ENCODE data around the gene WDR93.

The WDR93 gene

DNA sequence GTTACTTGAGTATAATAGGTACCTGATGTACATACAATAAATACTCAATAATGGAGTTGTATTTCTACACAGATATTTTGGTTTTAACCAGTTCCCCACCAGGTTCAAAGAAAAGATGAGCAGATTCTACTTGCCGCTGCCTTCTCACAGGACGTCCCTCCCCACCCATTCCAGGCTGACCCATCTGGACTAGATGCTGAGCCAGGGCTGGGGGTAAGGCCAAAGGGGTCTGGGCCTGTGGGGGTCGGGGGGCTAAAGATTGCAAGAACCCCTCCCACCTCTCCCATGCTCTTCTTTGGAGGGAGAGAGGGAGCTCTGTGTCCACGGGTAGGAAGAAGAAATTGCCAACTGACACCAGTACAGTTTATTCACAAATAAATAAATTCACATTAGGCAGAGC lies 58.9 kb downstream of the WDR93 start:
- DNase-seq (ENCODE audit: low read depth) = no peak

DNA sequence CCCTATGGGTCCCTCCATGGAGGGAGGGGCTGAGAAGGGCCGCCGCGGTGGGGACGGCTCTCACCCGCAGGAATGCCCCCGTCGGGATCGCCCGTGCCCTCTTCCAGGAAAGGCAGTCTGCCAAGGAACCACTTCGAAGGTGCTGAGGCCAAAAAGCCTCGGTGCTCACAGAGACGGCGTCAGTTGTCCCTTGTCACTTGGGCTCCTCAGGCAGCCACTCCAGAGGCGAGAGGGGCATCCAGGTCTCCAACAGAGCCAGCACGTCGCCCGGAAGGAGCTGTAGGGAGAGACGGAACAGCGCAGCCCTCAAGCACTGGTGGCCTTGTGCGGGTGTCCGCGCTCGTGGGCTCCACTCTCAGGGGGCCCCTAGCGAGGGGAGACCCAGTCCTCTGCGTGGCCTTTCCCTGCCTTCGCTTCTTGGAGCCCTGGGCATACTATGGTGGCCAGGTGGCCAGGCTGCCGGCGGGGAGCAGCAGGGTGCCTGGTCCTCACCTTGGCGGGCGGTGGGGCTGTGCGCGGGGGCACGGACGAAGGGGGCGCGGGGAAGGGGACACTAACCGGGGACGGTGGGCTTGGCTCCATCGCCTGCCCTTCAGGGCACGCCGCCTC lies 59.4 kb downstream of the WDR93 start:
- no peak for DNase-seq (ENCODE audit: low read depth)

DNA sequence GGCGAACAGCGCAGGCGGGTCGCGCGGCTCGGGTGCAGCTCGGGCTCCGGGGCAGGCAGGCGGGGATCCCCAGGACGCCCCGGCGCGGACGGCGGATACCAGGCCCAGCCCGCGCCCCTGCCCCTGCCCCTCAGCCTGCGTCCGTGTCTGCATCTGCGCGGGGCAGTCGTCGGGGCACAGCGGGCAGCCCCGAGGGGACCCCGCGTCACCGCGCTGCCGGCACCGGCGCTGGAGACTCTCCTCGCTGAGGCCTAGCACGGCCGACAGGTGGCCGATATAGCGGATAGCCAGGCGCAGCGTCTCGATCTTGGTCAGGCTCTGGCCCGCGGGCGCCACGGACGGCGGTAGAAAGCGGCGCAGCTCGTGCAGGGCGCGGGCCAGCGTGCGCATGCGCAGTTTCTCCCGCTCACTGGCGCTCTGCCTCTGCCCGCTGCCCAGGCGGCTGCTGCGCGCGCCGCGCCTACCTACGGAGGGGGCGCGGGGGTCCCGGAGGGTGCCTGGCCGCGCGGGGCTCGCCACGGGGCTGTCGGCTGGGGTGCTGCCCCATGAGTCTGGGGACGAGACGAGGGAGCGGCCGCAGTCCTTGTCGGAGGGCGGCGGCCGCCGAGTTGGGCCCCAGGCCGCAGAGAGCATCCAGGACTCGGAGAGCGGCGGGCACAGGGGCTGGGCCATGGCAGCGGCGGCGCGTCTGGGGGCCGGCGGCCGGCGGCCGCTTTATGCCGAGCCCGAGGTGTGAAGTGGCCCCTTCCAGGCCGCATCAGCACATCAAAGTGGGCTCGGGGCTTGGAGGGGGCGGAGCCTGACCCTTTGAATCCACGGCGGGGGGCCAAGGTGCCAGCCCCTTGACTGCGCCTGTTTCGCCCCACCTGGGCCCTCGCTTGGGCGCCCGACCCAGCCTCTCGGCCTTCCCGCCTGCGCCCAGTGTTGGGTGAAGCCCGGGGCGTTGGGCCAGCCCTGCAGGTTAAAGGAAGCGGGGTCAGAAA lies 60.2 kb downstream of the WDR93 start, which contains the start of gene MESP1:
Gene MESP1, minus strand, starts transcription at position 690 of the 983 bp plus-strand sequence. Its CDS starts 18 bp downstream, at position 672.
- peak; percentile 83 for DNase-seq (ENCODE audit: low read depth)

DNA sequence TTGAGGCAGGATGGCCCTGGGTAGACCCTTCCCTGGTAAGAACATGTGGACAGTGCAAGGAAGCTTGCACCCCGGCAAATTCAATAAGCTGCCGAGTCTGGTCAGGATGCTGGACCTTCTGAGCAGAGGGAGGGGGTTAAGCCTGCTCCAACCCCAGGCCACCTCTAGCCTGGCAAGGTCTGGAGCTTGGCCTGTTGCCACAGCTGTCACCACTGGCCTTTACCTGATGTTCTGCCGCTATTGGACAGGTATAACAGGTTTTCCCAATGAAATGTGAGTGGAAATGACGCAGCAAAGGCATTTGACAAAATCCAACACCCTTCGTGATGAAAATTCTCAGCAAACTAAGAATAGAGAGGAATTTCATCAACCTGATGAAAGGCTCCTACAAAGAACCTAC lies 61.1 kb downstream of the WDR93 start:
- no peak for DNase-seq (ENCODE audit: low read depth)

DNA sequence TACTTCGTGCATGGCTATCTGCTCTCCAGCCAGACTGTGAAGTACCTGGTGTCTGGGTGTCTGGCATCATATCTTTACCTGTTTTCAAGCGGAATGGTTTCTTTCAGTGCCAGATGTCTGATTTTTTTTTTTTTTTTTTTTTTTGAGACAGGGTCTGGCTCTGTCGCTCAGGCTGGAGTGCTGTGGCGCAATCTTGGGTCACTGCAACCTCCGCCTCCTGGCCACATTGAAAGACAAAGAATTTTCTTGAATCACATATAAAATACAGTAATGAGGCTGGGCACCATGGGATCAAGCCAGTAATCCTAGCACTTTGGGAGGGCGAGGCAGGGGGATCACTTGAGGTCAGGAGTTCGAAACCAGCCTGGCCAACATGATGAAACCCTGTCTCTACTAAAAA lies 63.2 kb downstream of the WDR93 start:
- no peak for DNase-seq (ENCODE audit: low read depth)

DNA sequence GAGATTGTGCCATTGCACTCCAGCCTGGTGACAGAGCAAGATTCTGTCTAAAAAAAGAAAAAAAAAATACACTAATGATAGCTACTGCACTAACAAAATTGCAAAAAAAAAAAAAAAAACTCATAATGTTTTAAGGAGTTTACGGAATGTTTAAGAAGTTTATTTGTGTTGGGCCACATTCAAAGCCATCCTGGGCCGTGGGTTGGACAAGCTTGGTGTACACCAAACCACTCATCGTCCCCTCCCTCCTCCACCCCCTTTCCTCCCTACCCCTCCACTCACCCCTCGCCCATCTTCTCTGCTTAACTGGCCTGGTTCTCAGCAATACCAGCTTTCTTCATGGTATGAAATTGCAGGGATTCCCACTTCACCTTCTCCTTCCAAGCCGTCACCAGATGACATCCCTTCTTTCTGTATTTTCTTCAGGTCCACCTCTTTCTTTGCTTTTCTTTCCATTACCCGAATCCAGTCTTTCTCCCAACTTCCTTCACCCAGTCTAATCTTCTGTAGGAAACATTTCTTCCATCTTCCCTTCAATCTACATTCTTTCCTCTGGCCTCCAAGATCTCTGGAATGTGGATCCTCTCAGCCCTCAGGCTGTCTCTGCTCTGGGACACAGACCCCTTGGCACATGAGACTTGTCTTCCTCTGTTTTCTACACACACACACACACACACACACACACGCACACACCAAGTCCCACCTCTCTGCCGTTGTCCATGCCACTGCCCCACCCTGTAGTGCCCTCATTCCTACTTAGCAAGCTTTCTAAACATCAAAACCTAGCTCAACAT lies 63.9 kb downstream of the WDR93 start:
- DNase-seq (ENCODE audit: low read depth) = no peak

DNA sequence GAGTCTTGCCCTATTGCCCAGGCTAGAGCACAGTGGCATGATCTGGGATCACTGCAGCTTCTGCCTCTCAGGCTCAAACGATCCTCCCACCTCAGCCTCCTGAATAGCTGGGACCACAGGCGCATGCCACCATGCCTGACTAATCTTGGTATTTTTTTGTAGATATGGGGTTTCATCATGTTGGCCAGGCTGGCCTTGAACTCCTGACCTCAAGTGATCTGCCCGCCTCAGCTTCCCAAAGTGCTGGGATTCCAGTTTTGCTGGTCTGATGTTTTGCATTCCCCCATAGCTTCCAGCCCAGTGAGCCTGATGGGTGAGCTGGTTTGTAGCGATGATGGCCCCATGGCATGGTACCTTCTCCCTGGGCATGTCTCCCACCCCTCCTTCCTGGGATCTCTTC lies 65.1 kb downstream of the WDR93 start:
- no peak for DNase-seq (ENCODE audit: low read depth)

DNA sequence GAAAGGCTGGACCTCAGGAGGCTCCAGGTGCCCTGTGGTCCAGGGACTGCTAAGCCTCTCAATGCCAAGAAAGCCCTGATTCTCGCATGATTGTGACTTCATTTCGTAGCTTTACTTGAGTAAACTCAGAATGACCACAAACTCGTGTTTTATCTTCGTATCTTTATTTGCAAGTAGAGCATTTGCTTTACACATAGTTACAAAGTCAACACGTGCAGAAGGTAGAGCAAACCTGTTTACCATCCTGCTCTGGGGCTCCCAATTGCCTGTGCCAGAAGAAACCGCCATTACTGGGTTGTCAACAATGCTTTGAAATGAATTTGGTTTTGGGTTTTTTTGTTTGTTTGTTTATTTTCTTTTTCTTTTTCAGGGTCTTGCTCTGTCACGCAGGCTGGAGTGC lies 66.3 kb downstream of the WDR93 start:
- no peak for DNase-seq (ENCODE audit: low read depth)

DNA sequence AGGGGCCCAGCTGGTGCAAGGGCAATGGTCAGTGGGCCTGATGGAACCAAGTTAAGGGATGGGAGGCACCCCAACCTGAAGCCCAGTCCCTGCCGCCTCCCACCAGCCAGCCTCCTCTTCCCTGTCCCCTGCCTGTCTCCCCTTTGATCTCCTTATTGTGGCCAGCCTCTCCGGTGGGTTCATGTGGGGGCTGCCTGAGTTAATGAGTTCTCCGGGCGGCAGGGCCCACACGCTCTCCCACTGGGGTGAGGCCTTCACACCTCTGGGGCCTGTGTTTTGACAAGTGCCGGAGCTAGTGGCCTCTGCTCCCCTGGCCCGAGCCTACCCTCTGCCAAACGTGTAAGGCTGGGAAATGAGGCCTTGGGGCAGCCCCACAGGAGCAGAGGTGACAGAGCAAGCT lies 67.7 kb downstream of the WDR93 start:
- DNase-seq (ENCODE audit: low read depth) = no peak

DNA sequence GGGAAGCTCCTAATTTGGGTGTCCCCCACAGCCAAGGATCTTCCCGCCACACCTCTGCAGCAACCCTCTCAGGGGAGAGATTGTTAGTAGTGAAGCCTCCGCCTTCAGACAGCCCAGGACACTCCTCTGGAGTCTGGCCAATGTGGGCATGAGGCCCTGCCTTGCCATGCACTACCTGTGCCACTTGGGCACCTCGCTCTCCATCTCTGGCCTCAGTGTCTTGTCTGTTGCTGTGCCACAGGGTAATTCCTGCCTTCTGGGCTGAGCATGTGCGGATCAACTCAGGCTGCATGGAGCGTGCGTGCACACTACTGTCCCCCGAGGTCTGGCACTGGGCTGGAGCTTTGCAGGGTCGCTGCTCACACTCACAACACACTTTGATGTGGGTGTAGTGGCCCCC lies 68.4 kb downstream of the WDR93 start:
- DNase-seq (ENCODE audit: low read depth) = no peak

DNA sequence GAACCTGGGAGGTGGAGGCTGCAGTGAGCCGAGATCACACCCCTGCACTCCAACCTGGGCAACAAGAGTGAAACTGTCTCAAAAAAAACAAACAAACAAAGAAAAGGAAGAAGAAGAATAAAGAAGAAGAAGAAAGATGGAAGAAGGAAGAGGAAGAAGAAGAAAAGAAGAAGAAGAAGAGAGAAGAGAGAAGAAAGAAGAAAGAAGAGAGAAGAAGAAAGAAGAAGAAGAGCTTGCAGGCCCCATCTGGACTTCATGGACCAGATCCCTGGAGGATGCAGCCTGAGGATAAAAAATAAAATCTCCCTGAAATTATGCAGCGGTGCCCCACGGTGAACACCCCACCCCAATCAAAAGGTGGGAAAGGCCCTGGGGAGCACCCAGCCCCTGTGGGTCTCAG lies 69.2 kb downstream of the WDR93 start:
- no peak for DNase-seq (ENCODE audit: low read depth)

DNA sequence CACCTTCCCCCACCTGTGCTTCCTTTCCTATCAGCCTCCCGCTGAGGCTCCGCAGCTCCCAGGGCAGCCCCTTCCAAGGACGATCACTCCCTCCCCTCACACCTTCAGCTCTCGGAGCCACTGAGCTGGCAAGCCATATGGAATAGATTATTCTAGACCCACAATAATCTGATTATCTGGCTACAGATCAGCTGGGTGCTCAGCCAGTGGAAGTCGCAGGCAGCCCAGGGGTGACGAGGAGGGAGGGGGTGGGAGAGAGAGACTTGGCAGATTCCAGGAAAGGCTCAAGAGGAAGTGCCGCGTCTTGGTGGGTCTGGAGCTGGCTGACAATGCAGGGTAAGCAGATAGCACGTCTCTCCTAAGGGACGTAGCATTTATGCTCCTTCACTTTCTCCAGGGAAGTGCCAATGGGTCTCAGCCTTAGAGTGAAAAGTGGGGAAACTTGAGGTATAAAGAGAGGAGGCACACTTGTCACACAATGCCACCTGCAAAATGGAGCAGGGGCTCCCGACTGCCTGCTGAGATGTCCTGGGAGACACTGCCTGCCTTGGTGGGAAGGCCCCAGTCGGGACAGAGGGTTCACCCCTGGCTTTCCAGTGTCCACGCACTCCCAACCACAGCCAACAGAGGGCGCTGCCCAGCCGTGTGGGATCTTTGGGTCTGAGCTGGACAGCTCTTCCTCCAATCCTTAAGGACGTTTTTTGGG lies 69.8 kb downstream of the WDR93 start:
- peak; percentile 52 for DNase-seq (ENCODE audit: low read depth)

DNA sequence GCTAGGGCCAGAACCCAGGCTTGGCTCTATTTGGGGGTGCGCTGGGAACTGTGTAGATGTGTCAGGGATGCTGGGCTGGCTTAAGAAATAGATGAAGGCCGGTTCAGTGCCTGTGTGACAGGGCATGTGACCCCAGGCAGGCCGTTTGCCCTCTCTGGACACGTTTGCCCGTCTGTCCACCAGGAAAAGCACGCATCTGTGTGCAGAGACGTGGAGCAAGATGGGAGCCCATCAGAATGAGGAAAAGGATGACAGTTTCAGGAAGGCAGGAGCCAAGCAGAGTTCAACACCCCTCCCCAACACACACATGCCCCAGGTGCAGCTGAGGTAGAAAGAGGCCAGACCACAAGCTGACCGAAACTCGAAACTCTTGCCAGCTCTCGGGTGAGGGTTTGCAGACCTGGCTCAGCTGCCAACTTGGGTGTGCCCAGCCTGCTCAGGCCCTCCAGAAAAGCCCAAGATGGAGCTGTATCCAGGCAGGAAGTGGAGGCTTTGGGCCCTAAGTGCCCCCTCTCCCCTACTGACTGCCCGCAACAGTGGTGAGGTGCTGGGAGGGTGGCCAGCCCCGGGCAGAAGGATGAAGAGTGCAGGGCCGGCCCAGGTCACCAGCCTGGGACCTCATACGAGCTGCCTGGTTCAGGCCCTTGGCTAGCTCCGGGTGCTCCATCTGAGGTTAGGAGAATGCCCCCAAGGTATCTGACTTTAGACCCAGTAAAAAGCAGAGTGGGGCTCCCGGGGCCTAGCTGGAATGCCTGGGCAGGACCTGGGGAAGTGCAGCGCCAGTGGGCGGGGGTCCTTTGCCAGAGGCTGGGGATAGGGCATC lies 70.6 kb downstream of the WDR93 start:
- no peak for DNase-seq (ENCODE audit: low read depth)

DNA sequence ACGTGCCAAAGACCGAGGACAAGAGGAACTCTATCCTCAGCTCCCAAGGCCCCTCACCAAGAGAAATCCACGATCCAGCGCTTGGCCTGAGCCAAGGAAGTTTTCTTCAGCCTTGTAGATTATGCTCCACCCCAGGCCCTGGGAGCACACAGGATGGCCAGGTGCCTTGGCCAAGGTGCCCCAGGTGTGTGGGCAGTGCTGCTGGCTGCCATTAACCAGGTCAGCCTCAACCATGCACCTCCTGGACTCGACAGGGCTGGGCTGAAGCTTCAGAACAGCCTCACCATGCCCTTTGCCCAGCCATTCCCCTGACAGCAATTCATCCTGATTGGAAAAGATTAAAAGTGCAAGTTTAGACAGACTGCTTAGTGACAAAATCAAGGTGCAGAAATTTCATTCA lies 71.3 kb downstream of the WDR93 start:
- no peak for DNase-seq (ENCODE audit: low read depth)

DNA sequence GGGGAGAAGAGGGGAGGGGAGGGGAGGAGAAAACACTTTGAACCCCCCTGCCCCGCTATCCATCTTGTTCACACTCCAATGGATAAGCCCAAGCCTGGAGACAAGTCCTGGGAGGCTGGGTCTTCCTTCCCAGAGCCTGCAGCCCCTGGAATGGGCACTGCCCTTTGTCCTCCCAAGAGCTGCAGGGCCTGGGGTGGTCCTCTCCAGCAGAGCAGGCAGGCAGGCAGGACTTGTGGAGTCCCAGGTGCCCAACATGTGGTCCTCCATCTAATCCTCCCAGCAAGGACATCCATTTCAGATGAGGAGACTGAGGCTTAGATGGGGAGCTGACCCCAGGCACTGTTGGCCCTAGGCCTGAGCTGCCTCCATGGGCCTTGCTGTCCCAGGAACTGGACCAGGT lies 75.1 kb downstream of the WDR93 start:
- no peak for DNase-seq (ENCODE audit: low read depth)

DNA sequence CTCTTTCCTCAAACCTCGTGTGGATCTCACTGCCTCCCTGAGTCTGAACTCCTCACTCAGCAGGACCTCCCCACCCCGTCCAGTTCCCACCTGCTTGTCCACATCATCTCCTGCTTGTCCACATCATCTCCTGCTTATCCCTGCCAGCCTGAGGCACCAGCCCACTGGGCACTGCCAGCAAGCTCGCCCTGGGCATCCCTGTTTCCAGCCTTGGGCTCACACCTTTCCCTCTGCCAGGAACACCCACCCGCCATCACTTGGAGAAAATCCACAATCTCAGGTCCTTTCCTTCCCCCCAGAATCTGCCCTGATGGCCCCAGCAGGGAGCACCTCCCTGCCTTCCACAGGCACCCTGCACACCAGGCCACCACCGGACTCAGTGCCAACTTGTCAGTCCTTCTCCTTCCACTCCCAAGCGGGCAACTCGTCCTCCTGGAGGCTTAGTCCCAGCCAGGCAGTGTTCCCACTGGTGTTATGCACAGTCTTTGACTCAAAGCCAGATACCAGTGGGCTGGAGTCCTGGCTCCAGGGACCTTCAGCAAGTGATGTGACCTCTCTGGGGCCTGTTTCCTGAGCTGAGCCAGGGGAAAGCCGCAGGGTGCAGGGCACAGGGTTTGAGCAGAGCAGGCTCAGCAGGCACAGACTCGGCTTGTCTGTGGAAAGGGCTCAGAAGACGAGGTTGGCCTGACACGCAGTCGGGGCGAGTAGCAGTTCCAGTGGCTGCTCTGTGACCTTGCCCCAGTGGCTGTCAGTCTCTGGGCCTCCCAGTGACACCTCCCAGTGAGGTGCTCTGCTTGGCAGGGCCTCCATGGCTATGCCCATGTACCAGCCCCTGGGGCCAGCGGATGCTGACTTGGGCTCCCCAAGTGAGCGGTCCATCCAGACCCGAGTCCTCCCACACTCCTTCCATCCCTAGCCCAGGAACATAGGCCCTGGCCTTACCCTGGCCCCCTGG lies 76.0 kb downstream of the WDR93 start:
- DNase-seq (ENCODE audit: low read depth) = no peak

DNA sequence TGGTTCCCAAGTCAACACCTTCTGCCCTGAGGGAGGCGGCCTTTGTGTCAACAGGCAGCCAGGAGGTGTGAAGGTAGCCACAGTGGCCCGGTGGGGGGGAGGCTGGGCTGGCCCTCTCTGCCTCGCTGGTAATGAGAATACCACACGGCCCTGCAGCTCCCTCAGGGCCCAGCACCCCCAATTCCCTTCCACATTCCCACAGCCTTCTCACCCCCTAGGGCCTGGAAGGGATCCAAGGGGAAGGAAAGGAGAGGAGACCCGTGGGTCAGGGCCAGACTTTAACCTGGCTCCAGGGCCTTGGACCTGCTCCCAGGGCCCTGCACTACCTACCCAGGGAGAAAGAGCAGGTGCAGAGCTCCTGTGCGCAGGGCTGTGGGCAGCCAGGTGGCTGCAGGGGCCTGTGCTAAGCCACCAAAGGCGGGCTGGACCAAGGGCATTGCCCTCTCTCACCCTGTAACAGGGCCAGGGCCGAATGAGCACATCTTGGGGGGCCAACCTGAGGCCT lies 76.9 kb downstream of the WDR93 start:
- DNase-seq (ENCODE audit: low read depth) = no peak

DNA sequence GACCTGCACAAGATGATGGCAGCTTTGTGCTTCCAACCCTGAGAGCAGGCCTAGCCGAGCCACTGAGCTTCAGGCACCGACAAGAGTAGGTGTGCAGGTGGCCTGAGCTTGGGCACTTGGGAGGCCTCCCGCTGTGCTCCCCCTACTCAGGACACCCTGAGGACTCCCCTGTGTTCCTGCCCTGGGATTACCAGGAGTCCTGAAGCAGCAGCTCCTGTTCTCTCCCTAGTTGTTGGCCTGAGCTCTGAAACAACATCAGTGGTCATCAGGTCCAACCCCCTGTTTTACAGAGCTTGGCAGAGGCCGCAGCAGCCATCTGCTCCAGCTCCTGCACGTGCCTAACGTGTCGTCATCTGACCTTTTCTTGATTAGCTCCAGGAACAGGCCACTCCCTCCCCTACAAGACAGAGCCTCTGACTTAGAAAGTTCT lies 77.5 kb downstream of the WDR93 start:
- no peak for DNase-seq (ENCODE audit: low read depth)

DNA sequence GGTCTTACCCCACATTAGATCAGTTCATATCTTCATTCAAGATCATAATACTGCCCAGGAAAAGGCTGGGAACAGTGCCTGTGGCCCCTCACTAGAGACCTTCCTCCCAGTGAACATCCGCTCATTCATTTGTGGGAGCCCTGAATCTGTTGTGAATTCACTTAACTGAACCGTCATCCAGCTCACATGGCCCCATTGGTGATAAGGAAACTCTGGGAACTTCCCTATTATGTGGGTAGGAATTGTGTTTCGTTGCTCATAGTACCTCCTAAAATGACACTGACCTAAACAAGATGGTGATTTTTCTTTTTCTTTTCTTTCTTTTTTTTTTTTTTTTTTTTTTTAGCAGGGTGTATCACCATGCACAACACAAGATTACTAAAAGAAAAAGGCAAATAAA lies 78.8 kb downstream of the WDR93 start:
- no peak for DNase-seq (ENCODE audit: low read depth)

DNA sequence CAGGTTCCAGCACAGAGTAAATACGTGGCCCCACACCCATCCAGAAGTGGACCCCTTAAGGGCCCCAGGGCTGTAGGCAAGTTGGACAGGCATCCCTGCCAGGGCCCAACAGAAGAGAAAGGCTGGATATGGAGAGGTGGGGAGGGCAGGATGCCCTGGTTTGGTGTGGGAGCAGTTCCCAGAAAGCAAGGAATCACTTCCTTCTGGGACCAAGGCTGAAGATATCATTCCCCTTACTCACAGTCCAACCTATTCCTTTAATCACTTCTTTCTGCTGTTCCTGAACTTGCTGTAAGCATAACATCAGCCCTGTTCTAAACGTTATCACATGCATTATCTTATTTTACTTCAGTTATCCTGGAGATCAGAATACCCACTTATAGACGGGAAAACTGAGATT lies 79.4 kb downstream of the WDR93 start:
- no peak for DNase-seq (ENCODE audit: low read depth)

All from activated T-helper 9 cell treated with anti-CD3 and anti-CD28 coated beads, Interleukin-2, amount 50 U/mL, for 16 hours (primary cell).